Nephron (organoid): Measurements from ENCODE around the gene PRKN.

Experiments
- H3K27ac Mint-ChIP-seq, 3 experiments: 2 replicates each; pipeline ENCODE4 v1.8.0; 2020; ENCODE audit warnings: mixed read lengths in 3 of 3, mild to moderate bottlenecking in 2 of 3, moderate library complexity in 1 of 3
- H3K27me3 Mint-ChIP-seq: 2 replicates; pipeline ENCODE4 v1.8.0; 2021; ENCODE audit warnings: low read depth, mild to moderate bottlenecking, moderate library complexity, mixed read lengths
- H3K36me3 Mint-ChIP-seq: 2 replicates; pipeline ENCODE4 v1.8.0; 2020; ENCODE audit warnings: low read depth, mixed read lengths
- H3K4me1 Mint-ChIP-seq: 2 replicates; pipeline ENCODE4 v1.8.0; 2020; ENCODE audit warnings: mixed read lengths
- H3K4me3 Mint-ChIP-seq, 3 experiments: 2 replicates each; pipeline ENCODE4 v1.8.0; 2020; ENCODE audit warnings: mild to moderate bottlenecking in 3 of 3, mixed read lengths in 3 of 3, moderate library complexity in 2 of 3
- H3K9me3 Mint-ChIP-seq: 2 replicates; pipeline ENCODE4 v1.8.0; 2020; ENCODE audit warnings: mixed read lengths
- CTCF ChIP-seq, 3 experiments: fragments of 200-600 bp; sonication (generic); IDR thresholded peaks; one replicate each; pipeline ENCODE4 v1.5.0; 2021; ENCODE audit warnings: antibody characterized with exemption in 3 of 3; ENCODE audit not compliant: unreplicated experiment in 3 of 3

The PRKN gene

GRCh38 chr6:161924516-161925116, 803.0 kb downstream of the PRKN start:
- Mint-ChIP-seq H3K4me1 (peaks cover 5% of the 10 kb centered on the region), H3K36me3 (no peaks in the 10 kb centered on the region), H3K27ac (no peak overlapping the region), H3K9me3 (no peaks in the 10 kb centered on the region), H3K27me3 (no peaks in the 10 kb centered on the region), H3K4me3 (no peak overlapping the region)
- no peak for TF ChIP-seq CTCF (IDR thresholded peaks at IDR 0.05; ENCODE audit: unreplicated experiment in 3 of 3)

DNA sequence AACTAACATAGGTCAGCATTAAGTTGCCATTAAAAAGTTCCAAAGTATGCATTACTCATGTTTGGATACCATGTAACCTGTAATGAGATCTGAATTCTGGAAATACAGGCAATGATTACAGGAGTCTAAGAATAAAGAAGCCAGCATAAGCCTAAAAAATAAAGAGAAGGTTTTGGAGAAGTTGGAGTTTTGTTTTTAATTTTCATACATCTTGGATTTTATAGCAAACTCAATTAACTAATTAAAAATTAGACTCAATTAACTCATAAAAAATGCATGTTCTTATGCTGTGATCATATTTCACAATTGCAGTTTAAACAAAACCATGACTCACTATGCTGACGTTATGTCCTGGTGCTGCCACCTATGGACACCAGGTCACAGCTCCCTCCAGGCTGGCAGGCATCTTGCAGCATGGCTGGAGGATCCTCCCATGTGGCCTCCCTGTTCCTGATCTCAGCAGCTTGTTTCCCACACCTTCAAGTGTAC, 804.9 kb downstream of the PRKN start:
- H3K27me3 Mint-ChIP-seq, result no peaks in the 10 kb centered on the region
- TF ChIP-seq CTCF (IDR thresholded peaks at IDR 0.05; ENCODE audit: unreplicated experiment in 3 of 3), result peak in 1 of 3 experiments; percentile 24
- no peak overlapping the region for H3K4me3 Mint-ChIP-seq
- no peaks in the 10 kb centered on the region for H3K36me3 Mint-ChIP-seq
- H3K27ac Mint-ChIP-seq, result no peak overlapping the region
- no peaks in the 10 kb centered on the region for H3K9me3 Mint-ChIP-seq
- H3K4me1 Mint-ChIP-seq, result peaks cover 5% of the 10 kb centered on the region

DNA sequence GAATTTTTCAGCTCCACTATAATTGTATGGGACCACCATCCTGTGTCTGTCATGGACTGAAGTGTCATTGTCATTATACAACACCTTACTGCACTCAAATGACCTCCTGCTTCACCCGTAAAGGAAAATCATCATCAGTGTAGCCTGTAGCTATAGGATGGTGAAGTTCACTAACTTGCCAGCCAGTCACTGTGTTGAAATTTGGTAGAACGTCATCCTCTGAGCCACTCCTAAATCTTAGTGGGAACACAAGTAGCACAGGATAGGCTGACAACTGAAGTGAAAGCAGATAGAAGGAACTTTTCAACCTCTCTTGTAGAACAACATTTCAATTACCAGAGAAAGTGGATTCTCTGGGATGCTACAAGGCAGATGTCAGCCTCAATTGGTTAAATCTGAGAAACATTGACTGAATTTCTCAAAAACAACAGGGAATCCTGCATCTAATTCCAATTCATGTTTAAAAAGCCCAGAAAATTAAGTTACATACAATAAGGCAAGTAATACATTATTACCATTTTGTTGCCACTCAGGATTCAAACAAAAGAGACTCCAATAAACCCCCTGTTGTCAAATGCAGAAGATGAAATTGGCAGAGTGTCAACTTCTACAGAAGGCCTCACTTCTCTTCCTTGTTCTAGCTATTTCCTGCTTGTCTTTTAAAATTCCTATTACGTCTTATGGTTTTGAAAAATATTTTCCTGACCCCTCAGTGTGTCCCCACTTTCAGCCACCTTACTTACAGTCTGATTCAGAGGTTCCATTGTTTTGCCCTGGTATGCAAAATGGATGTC, 805.8 kb downstream of the PRKN start:
- no peak for TF ChIP-seq CTCF (IDR thresholded peaks at IDR 0.05; ENCODE audit: unreplicated experiment in 3 of 3)
- no peaks in the 10 kb centered on the region for H3K9me3 Mint-ChIP-seq
- H3K27me3 Mint-ChIP-seq, result no peaks in the 10 kb centered on the region
- no peak overlapping the region for H3K27ac Mint-ChIP-seq
- no peaks in the 10 kb centered on the region for H3K36me3 Mint-ChIP-seq
- H3K4me3 Mint-ChIP-seq, result no peak overlapping the region
- peaks cover 5% of the 10 kb centered on the region for H3K4me1 Mint-ChIP-seq

DNA sequence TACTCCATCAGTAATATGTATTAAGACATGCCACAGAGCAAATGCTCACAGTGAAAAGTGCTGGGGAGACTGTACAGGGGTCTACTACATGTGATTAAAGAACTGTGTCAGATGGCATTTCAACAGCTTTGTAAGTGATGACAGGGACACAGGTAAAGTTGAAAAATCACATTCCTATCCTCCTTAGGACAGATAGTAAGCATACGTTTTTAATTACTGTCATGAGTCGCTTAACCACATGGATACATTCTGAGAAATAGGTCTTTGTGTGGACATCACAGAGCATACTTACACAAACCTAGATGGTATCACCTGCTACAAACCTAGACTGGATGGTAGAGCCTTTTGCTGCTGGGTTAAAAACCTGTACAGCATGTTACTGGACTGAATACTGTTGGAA, 807.9 kb downstream of the PRKN start:
- H3K4me3 Mint-ChIP-seq, result no peak overlapping the region
- TF ChIP-seq CTCF (IDR thresholded peaks at IDR 0.05; ENCODE audit: unreplicated experiment in 3 of 3), result no peak
- H3K4me1 Mint-ChIP-seq, result peaks cover 5% of the 10 kb centered on the region
- H3K27ac Mint-ChIP-seq, result no peak overlapping the region
- H3K36me3 Mint-ChIP-seq, result no peaks in the 10 kb centered on the region
- H3K9me3 Mint-ChIP-seq, result no peaks in the 10 kb centered on the region
- H3K27me3 Mint-ChIP-seq, result no peaks in the 10 kb centered on the region

DNA sequence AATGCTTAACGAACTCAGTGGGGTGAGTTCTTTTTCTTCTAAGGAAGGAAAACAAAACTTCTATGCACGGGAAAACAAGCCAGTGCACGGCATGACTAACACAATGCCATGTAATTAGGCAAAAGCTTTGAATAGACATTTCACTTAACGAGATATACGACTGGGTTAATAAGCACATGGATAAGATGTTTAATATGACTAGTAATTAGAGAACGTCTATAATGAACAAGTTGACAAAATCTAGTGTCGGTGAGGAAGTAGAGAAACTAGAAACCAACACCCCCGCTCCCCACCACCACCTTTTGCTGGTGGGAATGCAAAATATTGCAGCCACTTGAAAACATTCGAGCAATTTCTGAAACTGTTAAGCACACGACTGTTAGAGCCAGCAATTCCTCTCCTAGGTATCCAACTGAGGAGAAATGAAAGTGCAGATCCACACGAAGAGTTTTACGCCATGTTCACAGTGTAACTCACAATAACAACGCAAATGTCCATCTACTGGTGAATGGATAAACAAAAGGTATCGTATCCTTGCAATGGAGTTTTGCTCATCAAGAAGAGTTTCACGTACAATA, 808.8 kb downstream of the PRKN start:
- H3K4me1 Mint-ChIP-seq, result peaks cover 5% of the 10 kb centered on the region
- H3K9me3 Mint-ChIP-seq, result no peaks in the 10 kb centered on the region
- TF ChIP-seq CTCF (IDR thresholded peaks at IDR 0.05; ENCODE audit: unreplicated experiment in 3 of 3), result no peak
- H3K36me3 Mint-ChIP-seq, result no peaks in the 10 kb centered on the region
- H3K4me3 Mint-ChIP-seq, result no peak overlapping the region
- no peaks in the 10 kb centered on the region for H3K27me3 Mint-ChIP-seq
- H3K27ac Mint-ChIP-seq, result no peak overlapping the region
